Heart right ventricle (tissue), 16 donors: ENCODE data around the gene TRMT5. TPM values are rescaled to one million over a fixed set of nuclear protein-coding genes. Genes with fewer than 3 reads are reported as not detected.

Experiments used
- ATAC-seq, 8 donors: fragments of 200-7000 bp; cut with Tn5 transposase; one replicate each; pipeline ENCODE4 v1.9.1; 2020; ENCODE audit warnings: mild to moderate bottlenecking in 8 of 8, moderate library complexity in 8 of 8, moderate number of reproducible peaks in 1 of 8
- DNase-seq, 2 donors: peaks; one replicate each; pipeline ENCODE4 v3.0.0-alpha.2; 2020
- H3K27ac ChIP-seq, 10 donors: fragments of 200-600 bp; sonication (generic) in 2 of 10; one replicate each; pipeline versions ENCODE4 v1.5.0 to v1.8.0; 2020 to 2022; ENCODE audit warnings: mild to moderate bottlenecking in 3 of 10
- H3K27me3 ChIP-seq, 7 donors: fragments of 200-600 bp; one replicate each; pipeline ENCODE4 v1.8.0; 2021 to 2022; ENCODE audit warnings: mild to moderate bottlenecking in 2 of 7
- H3K36me3 ChIP-seq, 9 donors: fragments of 200-600 bp; sonication (generic) in 1 of 9; one replicate each; pipeline versions ENCODE4 v1.5.0 to v1.8.0; 2020 to 2022; ENCODE audit warnings: mild to moderate bottlenecking in 2 of 9
- H3K4me1 ChIP-seq, 9 donors: fragments of 200-600 bp; sonication (generic) in 1 of 9; one replicate each; pipeline versions ENCODE4 v1.5.0 to v1.8.0; 2020 to 2022; ENCODE audit warnings: mild to moderate bottlenecking in 4 of 9
- H3K4me3 ChIP-seq, 10 donors: fragments of 200-600 bp; sonication (generic) in 2 of 10; one replicate each; pipeline versions ENCODE4 v1.5.0 to v1.8.0; 2020 to 2022; ENCODE audit warnings: mild to moderate bottlenecking in 7 of 10, moderate library complexity in 2 of 10
- H3K9me3 ChIP-seq, 11 donors: fragments of 200-600 bp in 10 of 11; sonication (generic) in 2 of 11; one replicate each; pipeline versions ENCODE4 v1.5.0 to v1.8.0; 2013 to 2022; ENCODE audit warnings: mild to moderate bottlenecking in 2 of 11, control low read depth in 1 of 11, moderate library complexity in 1 of 11
- CTCF ChIP-seq, 9 donors: fragments of 200-600 bp; sonication (generic) in 2 of 9; IDR thresholded peaks; one replicate each; pipeline versions ENCODE4 v1.5.0 to v1.8.0; 2021 to 2022; ENCODE audit warnings: antibody characterized with exemption in 9 of 9, mild to moderate bottlenecking in 5 of 9, moderate library complexity in 1 of 9
- WGBS, 2 donors: extraction: QIAGEN DNeasy Blood & Tissue Kit; methylation state at CpG; one replicate each; pipeline ENCODE4 v1.1.7; 2013; ENCODE audit warnings: inconsistent platforms in 1 of 2; 5-methylcytosine and 5-hydroxymethylcytosine counted together
- intact Hi-C, 10 donors: fragments of 100-400 bp; cut with DNase I; formaldehyde crosslinking; loops; one replicate each; pipeline versions ENCODE4 v1.11.1 to v1.14.2; 2022
- polyA plus RNA-seq, 2 donors: library from polyadenylated mRNA; stranded (reverse); fragments of 200-250 nt; gene quantifications; one replicate each; pipeline ENCODE4 v1.2.3, GENCODE V29; 2013
- total RNA-seq, 10 donors: library from RNA; stranded (reverse); fragmentation: NEBNext Ultra II Directional in 3 of 10; extraction: Animal tissue kit (Norgen Biotek cat#: 25700) in 3 of 10; gene quantifications; one replicate each; pipeline versions ENCODE4 v1.2.1 to v1.2.4, GENCODE V29; 2021 to 2023
- donor health status: Arrhythmogenic right ventricular cardiomyopathy.
- donor health status: ischemic (EF 13 %, LVEDD 7.1; RV severe dilation, severe dysfunction).
- donor health status: healthy with polysubstance abuse.
- donor health status: DM: no; HTN: yes; CAD: no.
- donor health status: DM: no; HTN: no; CAD: no.
- donor health status: ischemic (EF 25% LVEDD 6.9; RV normal size, moderate dysfunction).
- donor health status: ischemic (EF 25% LVEDD 5.7; RV mildly dilated, moderate dysfunction).
- donor health status: healthy.
- donor health status: DM: yes; HTN: yes; CAD: no.
- donor health status: Ischemic cardiomyopathy.
- donor health status: ischemic (EF 35%, LVEDD 5.7; RV mildly dilated, moderate dysfunction).
- donor health status: nonischemic (EF 11% LVEDD 7.7; RV severe dilation, severe dysfunction).
- donor health status: DM: yes; HTN: yes; CAD: no.
- donor health status: PGD.
- donor health status: ischemic (EF 29% LVEDD 5.4; RV normal size, mild dysfunction).
- donor health status: nonischemic (EF 23%, LVEDD 6.1; RV moderate dilation, normal function).

TRMT5 gene
- total and polyA plus RNA-seq, 12 donors: 2.0 to 8.9 (median 6.6) TPM

GRCh38 chr14:60977847-60978246 is 3.0 kb downstream of the TRMT5 start:
- intact Hi-C loops: no loop called here
- H3K27ac ChIP-seq: no peak overlapping the region
- H3K4me1 ChIP-seq: peaks cover 3 to 44% (median 33%) of the 10 kb centered on the region in 9 donors
- H3K4me3 ChIP-seq: no peak overlapping the region
- DNase-seq (no peak), ATAC-seq (no peak)
- H3K36me3 ChIP-seq: peaks cover 0 to 48% (median 7%) of the 10 kb centered on the region in 9 donors
- H3K9me3 ChIP-seq: no peaks in the 10 kb centered on the region
- 56 to 60% methylated on average over 2 of the region's 2 CpGs for WGBS, 2 donors
- no peaks in the 10 kb centered on the region for H3K27me3 ChIP-seq
- TF ChIP-seq CTCF (IDR thresholded peaks at IDR 0.05): no peak

GRCh38 chr14:60975551-60975950 is 5.3 kb downstream of the TRMT5 start:
- Histone ChIP-seq H3K27me3 (no peaks in the 10 kb centered on the region), H3K36me3 (peaks cover 0 to 59% (median 7%) of the 10 kb centered on the region in 9 donors), H3K4me1 (peaks cover 3 to 30% (median 19%) of the 10 kb centered on the region in 9 donors), H3K27ac (no peak overlapping the region), H3K4me3 (no peak overlapping the region), H3K9me3 (no peaks in the 10 kb centered on the region)
- no peak for TF ChIP-seq CTCF (IDR thresholded peaks at IDR 0.05)
- 46 to 53% methylated on average over 2 of the region's 2 CpGs for WGBS, 2 donors
- DNase-seq (no peak), ATAC-seq (no peak)
- intact Hi-C loops: no loop called here

- DNase-seq (no peak), ATAC-seq (peak in 1 of 8 donors; percentile 44)
- Histone ChIP-seq H3K36me3 (peaks cover 0 to 59% (median 7%) of the 10 kb centered on the region in 9 donors), H3K27me3 (no peaks in the 10 kb centered on the region), H3K9me3 (no peaks in the 10 kb centered on the region), H3K4me1 (peaks cover 0 to 17% (median 8%) of the 10 kb centered on the region in 9 donors), H3K27ac (no peak overlapping the region), H3K4me3 (no peak overlapping the region)
- WGBS, 2 donors: 66 to 72% methylated on average over 6 of the region's 6 CpGs
- intact Hi-C loops: no loop called here
- TF ChIP-seq CTCF (IDR thresholded peaks at IDR 0.05): no peak
These were observed 6.7 kb downstream of the TRMT5 start for GRCh38 chr14:60974090-60974651.

- intact Hi-C loops: no loop called here
- WGBS, 2 donors: 98% methylated on average over 3 of the region's 3 CpGs
These were observed 7.8 kb downstream of the TRMT5 start for GRCh38 chr14:60973070-60973469.

More at GRCh38 chr14:60973070-60973469, 7.8 kb downstream of the TRMT5 start:
- no peaks in the 10 kb centered on the region for H3K27me3 ChIP-seq
- no peak overlapping the region for H3K27ac ChIP-seq
- ATAC-seq: no peak
- H3K4me3 ChIP-seq: no peak overlapping the region
- DNase-seq: no peak
- no peak for TF ChIP-seq CTCF (IDR thresholded peaks at IDR 0.05)
- H3K4me1 ChIP-seq: peaks cover 0 to 6% (median 4%) of the 10 kb centered on the region in 9 donors
- H3K36me3 ChIP-seq: peaks cover 0 to 59% (median 7%) of the 10 kb centered on the region in 9 donors
- no peaks in the 10 kb centered on the region for H3K9me3 ChIP-seq
